ENCODE data around the gene CFHR5.
"Not testable (repeated sequence)": the region's sequence is repeated elsewhere in the genome, so short reads cannot be mapped to it uniquely, and the experiment has no call there.

The CFHR5 gene

DNA sequence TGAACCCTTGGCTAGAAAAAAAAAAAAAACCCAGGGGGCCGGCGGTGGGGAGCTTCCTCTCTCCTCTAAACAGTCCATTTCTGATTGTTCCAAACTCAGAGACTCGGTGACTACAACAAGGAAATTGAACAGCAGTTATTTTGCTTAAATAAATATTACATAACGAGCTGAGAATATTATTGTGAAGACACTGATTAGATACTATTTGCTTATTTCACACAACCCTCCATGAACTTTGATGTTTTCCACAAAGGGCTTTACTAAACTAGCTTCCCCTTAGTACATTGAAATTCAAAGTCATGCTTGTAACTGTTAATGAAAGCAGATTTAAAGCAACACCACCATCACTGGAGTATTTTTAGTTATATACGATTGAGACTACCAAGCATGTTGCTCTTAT lies at the start of gene CFHR5:
Gene CFHR5, plus strand, starts transcription at position 279 of the 400 bp plus-strand sequence. Its CDS starts 109 bp downstream, at position 388.
- DNase-seq = no peak

- DNase-seq = not testable (repeated sequence)
Observed at GRCh38 chr1:196932853-196933252, 44.5 kb upstream of the CFHR5 start.

DNA sequence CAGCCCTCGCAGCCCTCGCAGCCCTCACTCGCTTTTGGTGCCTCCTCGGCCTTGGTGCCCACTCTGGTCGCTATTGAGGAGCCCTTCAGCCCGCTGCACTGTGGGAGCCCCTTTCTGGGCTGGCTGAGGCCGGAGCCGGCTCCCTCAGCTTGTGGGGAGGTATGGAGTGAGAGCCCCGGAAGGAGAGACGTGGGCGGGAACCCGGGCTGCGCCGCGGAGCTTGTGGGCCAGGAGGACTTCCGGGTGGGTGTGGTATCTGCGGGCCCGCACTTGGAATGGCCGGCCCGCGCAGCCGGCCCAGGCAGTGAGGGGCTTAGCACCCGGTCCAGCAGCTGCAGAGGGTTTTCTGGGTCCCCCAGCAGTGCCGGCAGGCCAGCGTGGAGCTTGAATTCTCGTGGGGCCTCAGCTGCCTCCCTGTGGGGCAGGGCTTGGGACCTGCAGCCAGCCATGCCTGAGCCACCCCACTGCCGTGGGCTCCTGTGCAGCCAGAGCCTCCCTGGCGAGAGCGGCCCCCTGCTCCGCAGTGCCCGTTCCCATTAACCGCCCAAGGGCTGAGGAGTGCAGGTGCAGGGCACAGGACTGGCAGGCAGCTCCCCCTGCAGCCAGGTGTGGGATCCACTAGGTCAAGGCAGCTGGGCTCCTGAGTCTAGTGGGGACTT lies 43.7 kb upstream of the CFHR5 start:
- no peak for DNase-seq

DNA sequence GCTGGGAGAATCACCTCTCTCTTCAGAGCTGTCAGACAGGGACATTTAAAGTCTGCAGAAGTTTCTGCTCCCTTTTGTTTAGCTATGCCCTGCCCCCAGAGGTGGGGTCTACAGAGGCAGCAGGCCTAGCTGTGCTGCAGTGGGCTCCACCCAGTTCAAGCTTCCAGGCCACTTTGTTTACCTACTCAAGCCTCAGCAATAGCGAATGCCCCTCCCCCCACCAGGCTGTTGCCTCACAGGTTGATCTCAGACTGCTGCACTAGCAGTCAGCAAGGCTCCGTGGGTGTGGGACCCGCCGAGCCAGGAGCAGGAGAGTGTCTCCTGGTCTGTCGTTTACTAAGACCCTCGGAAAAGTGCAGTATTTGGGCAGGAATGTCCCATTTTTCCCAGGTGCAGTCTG lies 35.9 kb upstream of the CFHR5 start:
- DNase-seq = not testable (repeated sequence)

DNA sequence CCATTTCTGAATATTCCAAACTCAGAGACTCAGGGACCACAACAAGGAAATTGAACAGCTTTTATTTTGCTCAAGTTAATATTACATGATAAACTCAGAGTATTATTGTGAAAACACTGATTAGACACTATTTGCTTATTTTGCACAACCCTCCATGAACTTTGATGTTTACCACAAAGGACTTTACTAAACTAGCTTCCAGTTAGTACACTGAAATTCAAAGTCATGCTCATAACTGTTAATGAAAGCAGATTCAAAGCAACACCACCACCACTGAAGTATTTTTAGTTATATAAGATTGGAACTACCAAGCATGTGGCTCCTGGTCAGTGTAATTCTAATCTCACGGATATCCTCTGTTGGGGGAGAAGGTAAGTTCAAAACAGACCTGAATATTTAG lies 33.8 kb upstream of the CFHR5 start, which contains the start of gene CFHR2:
Gene CFHR2, plus strand, starts transcription at position 171 of the 400 bp plus-strand sequence. Its CDS starts 143 bp downstream, at position 314.
- not testable (repeated sequence) for DNase-seq

GRCh38 chr1:196951711-196952394 lies 25.5 kb upstream of the CFHR5 start:
- no peak for DNase-seq

DNA sequence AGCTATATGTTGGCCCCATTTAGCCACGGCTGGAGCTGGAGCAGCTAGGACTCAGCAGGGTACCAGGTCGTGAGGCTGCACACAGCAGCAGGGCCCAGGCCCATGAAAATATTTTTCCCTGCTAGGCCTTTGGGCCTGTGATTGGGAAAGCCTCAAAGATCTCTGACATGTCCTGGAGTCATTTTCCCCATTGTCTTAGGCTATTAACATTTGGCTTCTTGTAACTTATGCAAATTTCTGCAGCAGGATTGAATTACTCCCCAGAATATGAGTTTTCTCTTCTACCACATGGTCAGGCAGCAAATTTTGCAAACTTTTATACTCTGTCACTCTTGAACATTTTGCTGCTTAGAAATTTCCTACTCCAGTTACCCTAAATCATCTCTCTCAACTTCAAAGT lies 22.6 kb upstream of the CFHR5 start:
- no peak for DNase-seq

- no peak for DNase-seq
Observed at GRCh38 chr1:196955926-196956325, 21.4 kb upstream of the CFHR5 start.

GRCh38 chr1:196960854-196961253 lies 16.5 kb upstream of the CFHR5 start:
- DNase-seq = no peak

- DNase-seq = no peak
Observed at GRCh38 chr1:196970182-196970581, 7.2 kb upstream of the CFHR5 start.

- DNase-seq = no peak
Observed at GRCh38 chr1:196976278-196976677, 1.1 kb upstream of the CFHR5 start.

DNA sequence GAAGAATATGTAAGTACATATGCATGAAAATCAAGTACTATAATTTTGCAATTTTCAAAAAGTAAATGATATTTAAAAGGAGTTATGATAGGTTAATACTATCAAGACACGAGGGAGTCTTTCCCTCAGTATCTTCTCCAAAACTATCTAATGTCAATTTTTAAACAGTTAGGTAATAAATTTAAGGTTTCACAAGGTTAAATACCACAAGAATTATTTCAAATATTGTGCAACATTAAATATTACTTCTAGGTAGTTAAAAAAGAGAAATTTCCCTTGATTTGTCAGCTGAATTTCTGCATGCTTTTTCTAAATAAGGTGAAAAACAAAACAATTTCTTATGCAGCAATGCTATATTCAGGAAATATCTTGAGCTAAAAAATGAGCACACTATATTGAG lies 3.5 kb downstream of the CFHR5 start:
- DNase-seq = no peak

GRCh38 chr1:196982247-196982646 lies 4.9 kb downstream of the CFHR5 start:
- DNase-seq = not testable (repeated sequence)

- DNase-seq = not testable (repeated sequence)
Observed at GRCh38 chr1:196991919-196992651, 14.7 kb downstream of the CFHR5 start.

DNA sequence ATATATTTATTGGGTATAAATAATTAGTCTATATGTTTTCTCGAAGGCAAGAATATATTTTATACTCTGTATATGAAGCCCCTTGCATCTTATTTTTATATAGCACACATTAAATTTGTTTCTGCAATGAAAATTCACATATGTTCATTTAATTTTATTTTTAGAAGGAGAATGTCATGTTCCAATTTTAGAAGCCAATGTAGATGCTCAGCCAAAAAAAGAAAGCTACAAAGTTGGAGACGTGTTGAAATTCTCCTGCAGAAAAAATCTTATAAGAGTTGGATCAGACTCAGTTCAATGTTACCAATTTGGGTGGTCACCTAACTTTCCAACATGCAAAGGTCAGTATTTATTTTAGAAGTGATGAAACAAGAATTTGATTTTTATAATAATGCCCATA lies 16.6 kb downstream of the CFHR5 start:
- no peak for DNase-seq

GRCh38 chr1:196997423-196997822 lies 20.1 kb downstream of the CFHR5 start:
- DNase-seq = no peak

DNA sequence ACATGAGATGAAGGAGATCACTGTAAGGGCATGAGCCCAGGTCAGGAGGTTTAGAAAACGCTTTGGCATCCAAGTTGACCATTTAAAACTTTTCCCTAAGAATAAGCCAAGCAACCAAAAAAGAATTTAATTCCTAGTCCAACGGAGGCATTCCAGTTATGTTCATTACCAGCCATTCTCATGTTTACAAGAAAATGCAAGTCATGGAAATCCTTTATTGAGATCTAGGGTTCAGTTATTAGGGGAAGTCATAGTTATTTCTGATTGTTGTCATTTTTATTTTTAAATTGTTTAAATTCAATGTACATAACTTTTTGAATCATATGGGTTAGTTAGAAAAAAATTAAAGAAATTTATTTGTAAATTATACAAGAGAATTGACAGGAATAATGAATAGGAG lies 24.5 kb downstream of the CFHR5 start:
- no peak for DNase-seq

GRCh38 chr1:197003132-197003531 lies 25.8 kb downstream of the CFHR5 start:
- DNase-seq = no peak

GRCh38 chr1:197008861-197009260 lies 31.5 kb downstream of the CFHR5 start:
- no peak for DNase-seq

- DNase-seq = no peak
Observed at GRCh38 chr1:197011614-197012013, 34.3 kb downstream of the CFHR5 start.

DNA sequence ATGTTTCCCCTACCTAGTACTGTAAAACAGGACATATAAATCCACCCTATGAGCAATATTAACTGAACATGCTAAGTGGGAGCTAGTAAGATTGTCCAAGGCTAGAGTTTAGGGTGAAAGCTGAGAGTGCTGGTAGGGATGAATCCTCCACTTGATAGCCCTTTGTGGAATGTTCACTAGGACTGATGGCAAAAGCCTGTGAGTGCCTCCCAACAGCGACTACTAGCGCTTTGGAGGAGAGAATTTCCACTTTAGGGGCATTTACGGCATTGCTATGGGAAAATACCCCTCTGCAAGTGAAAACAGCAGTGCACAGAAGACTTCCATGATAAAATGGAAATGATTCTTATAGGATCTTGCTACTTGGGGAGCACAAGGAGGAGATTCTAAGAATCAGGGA lies 35.9 kb downstream of the CFHR5 start:
- DNase-seq = no peak

DNA sequence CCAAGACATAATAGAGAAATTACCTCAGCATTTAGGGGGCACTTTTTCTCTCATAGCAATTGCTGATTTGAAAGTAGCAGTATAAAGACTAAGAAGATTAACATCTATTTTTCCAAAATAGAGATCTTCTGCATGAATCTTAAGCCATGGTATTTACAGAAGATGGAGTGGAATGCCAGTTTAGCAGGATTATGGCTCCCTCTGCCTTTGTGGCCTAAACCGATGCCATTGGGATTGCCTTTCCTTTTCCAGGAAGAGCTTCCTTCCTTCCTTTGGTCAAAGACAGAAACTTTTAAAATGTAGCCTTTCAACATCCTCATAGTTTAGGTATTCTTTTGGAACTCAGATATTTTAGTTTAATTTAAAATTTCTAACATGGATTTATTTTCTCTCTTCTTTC lies 39.4 kb downstream of the CFHR5 start:
- DNase-seq = no peak

DNA sequence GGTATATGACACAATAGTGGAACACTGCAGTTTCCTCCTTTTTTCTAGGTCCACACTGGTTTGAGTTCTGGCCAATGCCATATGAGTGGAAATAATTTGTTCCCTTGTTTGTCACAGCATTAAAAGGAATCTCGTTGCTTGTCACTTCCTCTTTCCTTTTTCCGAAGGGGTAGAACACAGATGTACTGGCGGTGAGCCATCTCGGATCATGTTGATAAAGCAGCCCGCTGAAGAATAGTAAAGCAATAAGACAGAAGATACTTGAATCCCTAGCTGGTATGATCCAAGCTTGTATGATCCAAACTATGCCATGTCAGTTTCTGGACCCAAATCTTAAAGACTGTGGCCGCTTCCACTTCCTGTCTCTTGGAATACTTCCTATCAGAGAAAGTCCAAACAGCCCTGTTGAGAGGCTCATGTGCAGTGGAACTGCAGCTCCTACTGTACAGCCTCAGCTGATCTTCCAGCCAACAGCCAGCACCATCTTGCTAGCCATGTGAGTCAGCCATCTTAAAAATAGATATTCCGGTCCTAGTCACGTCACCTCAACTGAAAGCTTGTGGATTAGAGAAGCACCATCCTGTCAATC lies 40.3 kb downstream of the CFHR5 start:
- no peak for DNase-seq
